Activated T-helper 1 cell treated with anti-CD3 and anti-CD28 coated beads, Interleukin-12 subunit alpha, Interleukin-12 subunit beta, Interleukin-2, Interleukin-4 antibody, amounts not matched to agents 30 ng/mL and 10 ng/mL and 1 ng/mL, durations not matched to agents 14 hours and 24 hours and 36 hours (primary cell): ENCODE results near the gene MLLT3. TPM values are rescaled to one million over a fixed set of nuclear protein-coding genes. Genes with fewer than 3 reads are reported as not detected.

ENCODE experiments used
- DNase-seq: peaks from one replicate; pipeline ENCODE4 v3.0.0; 2021; ENCODE audit warnings: low spot score
- H3K27ac Mint-ChIP-seq: one replicate; pipeline ENCODE4 v1.8.0; 2021; ENCODE audit warnings: mild to moderate bottlenecking, mixed read lengths
- H3K27me3 Mint-ChIP-seq: one replicate; pipeline ENCODE4 v1.8.0; 2022; ENCODE audit warnings: mild to moderate bottlenecking, moderate library complexity, mixed read lengths; ENCODE audit not compliant: insufficient read depth
- H3K36me3 Mint-ChIP-seq: one replicate; pipeline ENCODE4 v1.8.0; 2021; ENCODE audit warnings: low read depth, mixed read lengths
- H3K4me1 Mint-ChIP-seq: one replicate; pipeline ENCODE4 v1.8.0; 2021; ENCODE audit warnings: low read depth, mixed read lengths
- H3K4me3 Mint-ChIP-seq: one replicate; pipeline ENCODE4 v1.8.0; 2021; ENCODE audit warnings: mild to moderate bottlenecking, moderate library complexity, mixed read lengths
- H3K9me3 Mint-ChIP-seq: one replicate; pipeline ENCODE4 v1.8.0; 2021; ENCODE audit warnings: mixed read lengths
- intact Hi-C: fragments of 100-400 bp; cut with micrococcal nuclease; formaldehyde crosslinking; loops from one replicate; pipeline ENCODE4 v1.15.1; 2024
- total RNA-seq: library from RNA; stranded (reverse); gene quantifications from 2 replicates; pipeline ENCODE4 v1.2.3, GENCODE V29; 2022

Gene MLLT3
- total RNA-seq, 1 donor from 2014 or later = 36.4 TPM

DNA sequence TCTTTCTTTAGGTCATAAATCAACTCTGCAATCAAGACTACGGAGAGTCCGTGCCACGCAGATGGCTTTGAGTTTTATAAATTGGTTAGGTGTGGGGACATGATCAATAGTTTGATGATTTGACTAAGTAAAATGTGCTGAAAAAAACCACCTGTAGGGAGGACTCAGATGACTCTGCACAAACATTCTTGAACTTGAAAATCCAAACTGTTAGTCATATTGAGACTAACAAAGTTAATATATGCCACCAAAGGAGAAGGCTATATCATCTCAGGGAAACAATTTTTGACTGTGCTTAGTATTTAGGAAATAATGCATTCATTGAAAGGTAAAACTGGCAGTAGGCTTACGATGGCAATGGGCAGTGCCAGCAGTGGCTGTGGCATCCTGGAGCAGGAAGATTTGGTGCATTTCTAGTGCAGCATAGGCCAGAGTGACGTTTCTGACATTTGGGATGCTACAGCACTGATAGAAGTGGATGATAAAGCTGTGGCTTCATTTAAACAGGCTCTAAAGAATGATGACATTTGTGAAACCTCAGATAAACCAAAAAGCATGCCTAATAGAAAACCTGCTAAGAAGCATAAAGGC, 291.1 kb downstream of the MLLT3 start:
- Mint-ChIP-seq H3K27ac (peak overlapping the region; percentile 69), H3K36me3 (peaks cover 17% of the 10 kb centered on the region), H3K9me3 (peaks cover 3% of the 10 kb centered on the region), H3K4me3 (no peak overlapping the region), H3K27me3 (peaks cover 2% of the 10 kb centered on the region), H3K4me1 (peaks cover 37% of the 10 kb centered on the region)
- intact Hi-C loops = loop anchor here (1.0 kb wide), 4 partner anchors 10 to 122 kb away; no protein-coding TSS in a partner anchor
- no peak for DNase-seq

DNA sequence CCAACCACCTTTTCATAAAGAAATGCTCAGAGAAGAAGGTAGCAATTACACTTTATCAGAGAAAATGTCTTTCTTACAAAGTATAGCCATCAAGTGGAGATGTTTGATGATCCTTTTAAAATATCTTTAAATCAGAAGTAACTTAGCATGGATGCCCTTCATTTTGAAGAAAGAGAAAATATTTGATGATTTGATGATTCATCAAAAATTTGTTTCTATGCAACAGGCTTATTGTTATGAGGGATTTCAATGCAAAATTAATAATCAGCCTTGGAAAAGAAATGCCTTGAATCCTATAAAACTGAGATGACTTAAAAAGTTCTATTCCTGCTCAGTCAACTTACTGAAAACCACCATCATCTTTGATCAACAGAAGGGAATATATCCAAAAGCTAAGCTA, 291.6 kb downstream of the MLLT3 start:
- H3K36me3 Mint-ChIP-seq = peaks cover 17% of the 10 kb centered on the region
- DNase-seq = no peak
- H3K27ac Mint-ChIP-seq = peak overlapping the region; percentile 69
- peaks cover 2% of the 10 kb centered on the region for H3K27me3 Mint-ChIP-seq
- H3K4me3 Mint-ChIP-seq = no peak overlapping the region
- peaks cover 32% of the 10 kb centered on the region for H3K4me1 Mint-ChIP-seq
- H3K9me3 Mint-ChIP-seq = no peaks in the 10 kb centered on the region
- intact Hi-C loops = loop anchor here (1.0 kb wide), 4 partner anchors 9 to 121 kb away; no protein-coding TSS in a partner anchor

DNA sequence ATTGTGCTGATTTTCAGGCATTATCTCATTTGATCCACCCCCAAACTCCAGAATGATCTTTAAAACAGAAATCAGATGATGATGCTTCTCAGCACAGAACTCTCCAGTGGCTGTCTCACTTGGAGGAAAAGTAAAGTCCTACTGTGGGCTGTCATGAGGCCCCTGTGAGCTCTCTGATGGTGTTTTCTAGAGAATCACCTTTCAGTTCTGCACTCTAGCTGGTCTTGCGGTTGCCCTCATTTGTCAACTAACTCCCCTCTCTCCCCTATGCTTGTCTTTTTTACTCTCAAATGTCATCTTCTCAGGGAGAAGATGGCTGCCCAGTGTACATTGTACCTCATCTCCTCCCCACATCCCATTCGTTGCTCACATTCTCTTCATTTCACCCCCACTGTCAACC, 295.8 kb downstream of the MLLT3 start:
- Mint-ChIP-seq H3K9me3 (peaks cover 6% of the 10 kb centered on the region), H3K4me1 (peaks cover 54% of the 10 kb centered on the region), H3K27me3 (no peaks in the 10 kb centered on the region), H3K4me3 (no peak overlapping the region), H3K36me3 (peaks cover 34% of the 10 kb centered on the region), H3K27ac (no peak overlapping the region)
- intact Hi-C loops = no loop called here
- DNase-seq = no peak

DNA sequence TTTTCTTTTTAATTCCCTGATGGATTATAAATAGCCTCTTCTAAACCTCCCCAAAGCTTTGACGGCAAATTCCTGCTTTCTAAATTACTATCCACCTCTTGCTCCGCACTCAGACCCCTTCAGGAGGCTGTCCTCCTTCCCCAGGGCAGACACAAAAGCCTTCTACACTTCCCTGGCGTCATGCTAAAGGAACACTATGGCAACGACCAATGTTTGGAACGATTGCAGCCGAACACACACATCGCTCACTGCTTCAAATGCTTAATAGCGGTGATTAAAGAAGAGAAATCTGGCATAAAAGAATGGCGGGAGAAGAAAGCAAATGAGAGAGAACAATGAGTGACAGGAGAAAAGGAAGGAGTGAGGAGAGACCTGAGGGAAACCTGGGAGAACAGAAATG, 297.3 kb downstream of the MLLT3 start:
- intact Hi-C loops = no loop called here
- peaks cover 33% of the 10 kb centered on the region for H3K36me3 Mint-ChIP-seq
- DNase-seq = no peak
- H3K4me1 Mint-ChIP-seq = peaks cover 54% of the 10 kb centered on the region
- no peaks in the 10 kb centered on the region for H3K27me3 Mint-ChIP-seq
- H3K9me3 Mint-ChIP-seq = peaks cover 6% of the 10 kb centered on the region
- no peak overlapping the region for H3K27ac Mint-ChIP-seq
- no peak overlapping the region for H3K4me3 Mint-ChIP-seq

DNA sequence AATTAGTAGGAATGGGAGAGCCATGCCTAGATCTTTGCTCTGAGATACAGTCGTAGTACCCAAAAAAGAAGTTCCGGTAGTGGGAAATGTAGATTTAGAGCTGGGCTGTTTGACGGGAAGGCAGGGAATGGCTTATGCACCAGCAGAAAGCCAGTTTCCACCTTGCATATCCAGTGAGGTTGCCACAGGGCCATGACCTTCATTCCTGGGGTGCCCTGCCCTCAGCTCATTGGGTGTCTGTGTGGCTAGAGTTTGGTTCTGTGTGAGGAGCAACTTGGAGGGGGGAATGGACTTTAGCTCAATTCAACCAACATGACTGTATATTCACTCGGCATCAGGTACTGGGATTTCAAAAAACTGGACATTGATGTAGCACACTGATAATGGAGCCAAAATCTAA, 300.1 kb downstream of the MLLT3 start:
- peak overlapping the region; percentile 91 for H3K27ac Mint-ChIP-seq
- H3K27me3 Mint-ChIP-seq = no peaks in the 10 kb centered on the region
- peaks cover 6% of the 10 kb centered on the region for H3K9me3 Mint-ChIP-seq
- DNase-seq = no peak
- H3K4me1 Mint-ChIP-seq = peaks cover 75% of the 10 kb centered on the region
- intact Hi-C loops = loop anchor here (1.0 to 5.0 kb wide), 6 partner anchors 8 to 1915 kb away; partner anchors contain the start of gene HACD4
- peak overlapping the region; percentile 71 for H3K4me3 Mint-ChIP-seq
- H3K36me3 Mint-ChIP-seq = peaks cover 32% of the 10 kb centered on the region

DNA sequence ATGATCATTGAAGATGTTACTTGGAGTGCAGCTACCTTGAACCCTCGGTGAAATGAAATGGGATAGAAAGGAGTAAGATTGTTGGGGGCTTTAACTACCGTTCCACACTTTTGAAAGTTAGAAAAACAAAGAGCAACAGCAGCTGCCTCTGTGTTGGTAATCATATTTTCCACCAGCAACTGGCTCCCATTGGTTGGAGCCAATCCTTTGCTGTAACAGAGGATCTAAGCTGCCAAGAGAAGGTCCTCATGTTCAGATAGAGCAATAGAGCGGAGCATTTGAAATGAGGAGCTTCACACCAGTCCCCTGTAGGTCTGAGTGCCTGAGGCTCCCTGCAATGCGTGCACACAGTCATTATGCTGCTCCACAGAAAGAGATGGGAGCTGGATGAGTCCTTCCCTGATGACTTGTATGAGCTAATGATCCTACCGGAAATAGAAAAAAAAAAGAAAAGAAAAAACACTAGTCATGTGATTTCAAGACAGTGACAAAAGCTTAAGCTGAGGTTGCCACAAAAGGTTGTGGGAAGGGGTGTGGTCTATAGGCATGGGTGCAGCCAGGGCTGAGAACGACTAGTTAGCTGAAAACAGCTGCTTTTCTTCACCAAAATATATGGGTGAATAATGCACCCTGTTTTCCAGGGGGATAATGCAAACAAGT, 300.7 kb downstream of the MLLT3 start:
- Mint-ChIP-seq H3K36me3 (peaks cover 32% of the 10 kb centered on the region), H3K4me1 (peaks cover 80% of the 10 kb centered on the region), H3K4me3 (peak overlapping the region; percentile 71), H3K27ac (peak overlapping the region; percentile 91), H3K9me3 (peaks cover 6% of the 10 kb centered on the region), H3K27me3 (no peaks in the 10 kb centered on the region)
- peak; percentile 61 for DNase-seq
- intact Hi-C loops = loop anchor here (1.0 to 5.0 kb wide), 9 partner anchors 7 to 1916 kb away; partner anchors contain the start of gene HACD4

DNA sequence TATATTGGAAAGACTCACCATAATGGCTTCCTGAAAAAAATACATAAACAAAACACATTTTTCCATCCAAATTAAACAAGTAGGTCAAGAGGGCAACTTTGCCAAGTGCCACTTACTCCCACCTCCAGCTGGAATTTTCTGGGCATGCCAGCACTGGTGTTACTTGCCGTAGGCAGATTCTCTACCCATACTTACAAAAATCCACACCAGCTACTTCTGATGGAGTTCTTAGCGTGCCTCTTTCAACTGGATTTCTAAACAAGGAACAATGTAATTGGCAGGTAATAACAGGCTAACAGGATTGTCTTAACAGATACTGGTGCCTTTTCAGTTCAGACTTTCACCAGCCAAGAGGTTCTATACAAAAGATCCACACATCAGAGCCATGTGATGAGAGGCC, 301.4 kb downstream of the MLLT3 start:
- Mint-ChIP-seq H3K4me1 (peaks cover 85% of the 10 kb centered on the region), H3K9me3 (peaks cover 6% of the 10 kb centered on the region), H3K27ac (peak overlapping the region; percentile 91), H3K36me3 (peaks cover 34% of the 10 kb centered on the region), H3K27me3 (no peaks in the 10 kb centered on the region), H3K4me3 (no peak overlapping the region)
- intact Hi-C loops = loop anchor here (1.0 to 5.0 kb wide), 8 partner anchors 10 to 1916 kb away; partner anchors contain the start of gene HACD4
- no peak for DNase-seq

DNA sequence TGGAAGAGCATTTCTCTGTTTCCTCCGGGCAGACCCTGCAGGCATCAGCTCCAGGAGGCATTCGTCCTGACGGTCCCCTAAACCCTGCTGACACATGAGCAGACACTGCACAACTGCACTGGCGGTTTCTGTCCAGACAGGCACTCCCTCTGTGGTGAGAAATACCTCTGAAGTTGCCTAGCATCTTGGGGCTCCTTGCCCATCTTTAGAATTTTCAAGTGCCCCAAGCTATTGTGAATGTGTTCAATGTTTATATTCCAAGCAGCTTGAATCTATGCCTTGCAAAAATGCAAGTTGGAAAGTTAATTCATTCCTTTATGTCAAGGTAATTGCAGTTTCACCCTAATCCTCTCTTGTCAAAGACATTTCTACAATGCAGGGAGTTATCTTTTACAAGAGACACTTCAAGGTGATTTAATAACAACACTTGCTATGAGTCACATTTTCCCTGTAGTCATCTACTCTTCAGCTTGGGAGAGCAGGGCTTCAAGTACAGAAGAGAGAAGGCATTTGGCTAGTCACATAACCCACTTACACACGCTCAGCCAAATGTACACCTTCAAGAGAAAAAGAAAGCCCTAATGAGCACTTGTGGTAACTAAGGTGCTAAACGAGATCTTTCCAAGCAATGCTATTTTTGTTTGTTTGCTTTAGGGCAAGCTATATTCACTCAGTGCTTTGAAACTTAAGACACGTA, 302.5 kb downstream of the MLLT3 start:
- Mint-ChIP-seq H3K27me3 (no peaks in the 10 kb centered on the region), H3K27ac (peak overlapping the region; percentile 91), H3K9me3 (peaks cover 6% of the 10 kb centered on the region), H3K4me3 (peak overlapping the region; percentile 35), H3K4me1 (peaks cover 91% of the 10 kb centered on the region), H3K36me3 (peaks cover 31% of the 10 kb centered on the region)
- intact Hi-C loops = loop anchor here (1.0 to 5.0 kb wide), 6 partner anchors 233 to 1918 kb away; partner anchors contain the start of gene HACD4
- peak; percentile 37 for DNase-seq

DNA sequence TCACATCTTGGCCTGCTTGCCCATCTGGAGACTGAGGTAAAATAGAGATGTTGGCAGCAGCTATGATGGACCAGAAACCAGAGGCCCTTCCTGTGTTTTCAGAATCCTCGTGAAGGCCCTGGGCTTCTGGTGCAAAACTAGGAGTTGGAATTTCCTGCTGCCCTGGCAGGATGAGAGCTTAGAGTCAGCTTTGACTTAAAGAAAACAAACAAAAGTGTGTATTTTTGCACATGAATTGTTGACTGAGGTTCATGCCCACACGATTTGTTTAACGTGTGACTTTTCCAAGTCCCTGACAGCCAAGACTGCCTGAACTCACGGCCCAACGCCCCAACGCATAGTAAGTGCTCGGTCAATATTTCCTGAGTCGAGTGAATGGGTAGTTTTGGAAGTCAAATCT, 303.1 kb downstream of the MLLT3 start:
- DNase-seq = no peak
- intact Hi-C loops = loop anchor here (1.0 kb wide), 1 partner anchor 320 kb away; no protein-coding TSS in a partner anchor
- Mint-ChIP-seq H3K4me1 (peaks cover 90% of the 10 kb centered on the region), H3K9me3 (peaks cover 6% of the 10 kb centered on the region), H3K27me3 (no peaks in the 10 kb centered on the region), H3K4me3 (peak overlapping the region; percentile 3), H3K36me3 (peaks cover 28% of the 10 kb centered on the region), H3K27ac (peak overlapping the region; percentile 91)

DNA sequence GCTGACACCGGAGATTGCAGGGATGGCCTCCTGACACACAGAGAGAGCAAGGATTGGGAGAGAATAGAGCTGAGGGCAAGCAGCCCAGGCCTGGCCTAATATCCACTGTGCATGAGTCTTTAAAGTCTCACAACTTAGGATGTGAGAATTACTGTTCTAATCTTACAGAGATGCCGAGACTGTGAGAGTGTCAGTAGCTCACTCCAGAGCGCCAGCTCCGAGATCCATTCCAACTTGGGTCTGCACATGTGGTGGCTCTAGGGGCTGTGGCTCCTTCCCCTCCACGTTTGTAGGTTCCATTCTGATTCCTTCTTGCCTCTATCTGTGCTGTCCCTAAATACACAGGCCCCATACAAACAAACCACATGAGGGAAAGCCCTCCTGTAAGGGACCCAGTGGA, 304.6 kb downstream of the MLLT3 start:
- Mint-ChIP-seq H3K4me1 (peaks cover 86% of the 10 kb centered on the region), H3K27me3 (no peaks in the 10 kb centered on the region), H3K36me3 (peaks cover 23% of the 10 kb centered on the region), H3K4me3 (no peak overlapping the region), H3K9me3 (peaks cover 4% of the 10 kb centered on the region), H3K27ac (peak overlapping the region; percentile 65)
- intact Hi-C loops = no loop called here
- no peak for DNase-seq

DNA sequence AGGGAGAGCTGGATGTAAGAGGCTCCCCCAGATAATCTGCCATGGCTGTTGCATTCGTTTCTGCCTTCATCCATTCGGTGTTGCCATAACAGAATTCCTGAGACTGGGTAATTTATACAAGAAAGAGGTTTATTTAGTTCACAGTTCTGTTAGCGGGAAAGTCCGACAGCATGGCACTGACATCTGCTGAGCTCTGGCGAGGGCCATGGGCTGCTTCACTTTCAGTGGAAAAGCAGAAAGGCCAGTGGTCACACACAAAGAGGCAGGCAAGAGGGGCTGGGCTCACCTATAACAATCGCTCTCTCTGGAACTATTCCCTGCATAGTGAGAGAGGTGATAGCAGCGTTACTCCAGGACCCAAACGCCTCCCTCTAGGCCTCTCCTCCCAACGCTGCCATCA, 305.9 kb downstream of the MLLT3 start:
- Mint-ChIP-seq H3K4me1 (peaks cover 84% of the 10 kb centered on the region), H3K9me3 (peaks cover 6% of the 10 kb centered on the region), H3K27ac (peak overlapping the region; percentile 96), H3K36me3 (peaks cover 16% of the 10 kb centered on the region), H3K27me3 (no peaks in the 10 kb centered on the region), H3K4me3 (no peak overlapping the region)
- intact Hi-C loops = no loop called here
- DNase-seq = no peak

DNA sequence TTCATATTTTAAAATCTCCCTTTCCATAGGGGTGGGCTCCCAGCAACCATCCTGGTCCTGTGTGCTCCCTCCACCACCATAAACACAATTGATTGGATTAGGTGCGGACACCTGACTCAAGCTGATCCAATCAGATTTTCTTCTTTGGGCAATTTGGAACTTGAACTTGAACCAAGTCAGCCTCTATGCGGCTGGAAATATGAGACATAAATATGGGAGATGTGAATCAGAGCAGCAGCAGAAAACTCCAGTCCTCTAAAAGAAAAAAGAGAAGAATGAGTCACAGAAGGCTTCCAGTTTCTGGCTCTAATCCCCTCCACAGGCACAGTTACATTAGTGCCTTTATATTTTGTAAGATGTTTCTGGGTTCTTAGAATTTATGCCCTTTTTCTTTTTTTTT, 306.6 kb downstream of the MLLT3 start:
- Mint-ChIP-seq H3K9me3 (peaks cover 6% of the 10 kb centered on the region), H3K27me3 (no peaks in the 10 kb centered on the region), H3K27ac (peak overlapping the region; percentile 96), H3K4me3 (peak overlapping the region; percentile 63), H3K36me3 (peaks cover 16% of the 10 kb centered on the region), H3K4me1 (peaks cover 77% of the 10 kb centered on the region)
- intact Hi-C loops = loop anchor here (1.0 to 2.0 kb wide), 10 partner anchors 16 to 368 kb away; no protein-coding TSS in a partner anchor
- DNase-seq = no peak
